ENCODE measurements around the gene RNPEPL1.

Gene RNPEPL1

DNA sequence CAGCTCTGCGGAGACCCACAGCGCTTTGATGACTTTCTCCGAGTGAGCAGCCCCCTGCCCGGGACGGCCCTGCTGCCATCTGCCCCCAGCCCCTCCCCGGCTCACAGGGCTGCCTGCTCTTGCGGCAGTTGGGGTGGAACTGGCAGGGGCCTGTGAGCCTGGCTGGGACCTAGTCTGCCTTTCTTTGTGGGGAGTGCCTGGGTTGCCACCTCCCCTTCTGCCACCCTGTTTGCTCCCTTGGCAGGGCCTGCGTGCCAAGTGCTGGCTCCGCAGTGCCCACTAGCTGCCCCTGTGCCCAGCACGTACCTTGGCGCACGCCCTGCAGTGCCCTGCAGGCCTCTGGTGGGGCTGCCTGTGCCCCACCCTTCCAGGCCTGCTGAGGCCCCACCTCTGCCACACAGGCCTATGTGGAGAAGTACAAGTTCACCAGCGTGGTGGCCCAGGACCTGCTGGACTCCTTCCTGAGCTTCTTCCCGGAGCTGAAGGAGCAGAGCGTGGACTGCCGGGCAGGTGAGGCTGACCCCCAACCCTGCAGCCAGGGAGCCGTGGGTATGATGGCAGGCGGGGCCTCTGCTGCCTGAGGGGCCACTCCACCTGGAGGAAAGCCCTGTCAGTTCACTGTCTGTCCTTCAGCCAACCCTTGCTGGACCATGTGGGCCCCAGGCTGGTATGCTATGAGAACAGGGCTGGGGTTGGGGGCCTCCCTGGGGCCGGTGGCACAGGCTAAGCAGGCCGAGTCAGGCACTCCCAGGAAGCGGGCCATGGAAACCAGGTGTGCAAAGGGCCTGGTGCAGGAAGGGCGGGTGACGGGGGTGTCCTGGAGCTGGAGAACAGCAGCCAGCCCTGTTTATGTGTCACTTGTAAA is 7.0 kb downstream of the RNPEPL1 start:
- Histone ChIP-seq H4K20me1 (peaks cover 99% of the 10 kb centered on the region), H3K9me3 (no peaks in the 10 kb centered on the region), H3K27me3 (no peaks in the 10 kb centered on the region), H3K36me3 (peaks cover 90% of the 10 kb centered on the region), H3K4me3 (no peak overlapping the region), H3K27ac (no peak overlapping the region), H3K4me2 (no peak overlapping the region), H3K9ac (no peak overlapping the region), H3K4me1 (peaks cover 24% of the 10 kb centered on the region)
- TF ChIP-seq Cebpa-rat (IDR thresholded peaks at IDR 0.05), result no peak

DNA sequence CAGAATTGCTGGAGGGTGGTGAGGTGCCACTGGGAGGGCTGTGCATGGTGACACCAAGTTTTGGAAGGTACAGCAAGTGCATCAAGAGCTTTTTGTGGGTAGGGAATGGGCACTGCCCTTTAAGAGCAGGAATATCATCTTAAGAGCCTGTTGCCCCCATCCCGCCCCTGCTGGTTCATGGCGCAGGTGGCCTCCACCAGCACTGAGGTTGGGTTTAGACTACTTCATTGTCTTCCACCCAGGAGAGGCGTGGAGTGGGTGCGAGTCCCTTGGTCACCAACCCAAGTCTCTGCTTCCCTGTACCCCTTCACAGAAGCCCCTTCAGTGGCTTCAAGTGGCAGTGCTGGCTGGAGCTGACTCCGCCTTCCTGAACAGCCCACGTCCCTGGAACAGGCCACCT is 7.8 kb downstream of the RNPEPL1 start:
- H3K9me3 ChIP-seq, result 0 out of 2 replicates have a peak, but pooled peaks cover 3% of the 10 kb centered on the region
- no peak for TF ChIP-seq Cebpa-rat (IDR thresholded peaks at IDR 0.05)
- no peak overlapping the region for H3K9ac ChIP-seq
- no peaks in the 10 kb centered on the region for H3K27me3 ChIP-seq
- H3K4me1 ChIP-seq, result peaks cover 20% of the 10 kb centered on the region
- no peak overlapping the region for H3K4me2 ChIP-seq
- H3K4me3 ChIP-seq, result no peak overlapping the region
- H3K27ac ChIP-seq, result no peak overlapping the region
- H3K36me3 ChIP-seq, result peaks cover 97% of the 10 kb centered on the region
- H4K20me1 ChIP-seq, result peaks cover 95% of the 10 kb centered on the region

DNA sequence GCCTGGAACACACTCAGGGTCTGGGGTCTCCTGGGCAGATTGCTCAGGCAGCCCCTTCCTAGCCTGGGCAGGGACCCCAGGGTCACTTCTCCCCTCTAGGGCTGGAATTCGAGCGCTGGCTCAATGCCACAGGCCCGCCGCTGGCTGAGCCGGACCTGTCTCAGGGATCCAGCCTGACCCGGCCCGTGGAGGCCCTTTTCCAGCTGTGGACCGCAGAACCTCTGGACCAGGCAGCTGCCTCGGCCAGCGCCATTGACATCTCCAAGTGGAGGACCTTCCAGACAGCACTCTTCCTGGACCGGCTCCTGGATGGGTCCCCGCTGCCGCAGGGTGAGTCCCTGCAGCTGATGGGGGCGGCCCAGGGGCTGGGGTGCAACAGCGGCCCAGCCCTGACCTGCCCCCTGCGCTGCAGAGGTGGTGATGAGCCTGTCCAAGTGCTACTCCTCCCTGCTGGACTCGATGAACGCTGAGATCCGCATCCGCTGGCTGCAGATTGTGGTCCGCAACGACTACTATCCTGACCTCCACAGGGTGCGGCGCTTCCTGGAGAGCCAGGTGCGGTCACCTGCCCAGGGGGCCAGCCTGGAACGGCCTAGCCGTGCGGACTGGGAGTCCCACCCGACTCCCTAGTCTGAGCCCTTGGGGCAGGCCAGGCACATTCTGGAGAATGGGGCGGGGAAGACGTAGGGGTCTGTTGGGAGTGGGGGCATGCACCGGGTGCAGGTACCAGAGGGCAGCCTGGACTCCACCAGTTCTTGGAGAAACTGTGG is 8.3 kb downstream of the RNPEPL1 start:
- H3K27me3 ChIP-seq, result no peaks in the 10 kb centered on the region
- H3K36me3 ChIP-seq, result peaks cover 100% of the 10 kb centered on the region
- TF ChIP-seq Cebpa-rat (IDR thresholded peaks at IDR 0.05), result no peak
- H3K27ac ChIP-seq, result no peak overlapping the region
- H3K4me1 ChIP-seq, result peaks cover 14% of the 10 kb centered on the region
- H3K4me2 ChIP-seq, result no peak overlapping the region
- peaks cover 9% of the 10 kb centered on the region for H3K9me3 ChIP-seq
- H4K20me1 ChIP-seq, result peaks cover 90% of the 10 kb centered on the region
- no peak overlapping the region for H3K4me3 ChIP-seq
- no peak overlapping the region for H3K9ac ChIP-seq

DNA sequence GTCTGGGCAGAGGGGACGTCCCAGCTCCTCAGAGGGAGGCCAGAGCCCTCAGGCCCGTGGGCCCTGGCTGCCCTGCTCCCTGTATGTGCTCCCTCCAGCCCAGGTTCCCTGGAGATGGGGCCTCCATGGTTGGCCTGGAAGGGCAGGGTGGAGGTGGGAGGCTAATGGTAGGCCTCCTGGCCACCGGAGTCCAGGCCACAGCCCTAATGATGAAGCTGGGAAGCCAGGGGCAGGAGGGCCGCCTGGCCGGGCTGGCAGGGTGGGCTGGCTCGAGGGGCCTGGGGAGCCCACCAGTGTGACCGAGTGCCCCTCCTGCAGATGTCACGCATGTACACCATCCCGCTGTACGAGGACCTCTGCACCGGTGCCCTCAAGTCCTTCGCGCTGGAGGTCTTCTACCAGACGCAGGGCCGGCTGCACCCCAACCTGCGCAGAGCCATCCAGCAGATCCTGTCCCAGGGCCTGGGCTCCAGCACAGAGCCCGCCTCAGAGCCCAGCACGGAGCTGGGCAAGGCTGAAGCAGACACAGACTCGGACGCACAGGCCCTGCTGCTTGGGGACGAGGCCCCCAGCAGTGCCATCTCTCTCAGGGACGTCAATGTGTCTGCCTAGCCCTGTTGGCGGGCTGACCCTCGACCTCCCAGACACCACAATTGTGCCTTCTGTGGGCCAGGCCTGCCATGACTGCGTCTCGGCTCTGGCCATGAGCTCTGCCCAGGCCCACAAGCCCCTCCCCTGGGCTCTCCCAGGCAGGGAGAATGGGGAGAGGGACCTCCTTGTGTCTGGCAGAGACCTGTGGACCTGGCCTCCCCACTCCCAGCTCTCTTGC is 9.2 kb downstream of the RNPEPL1 start:
- peaks cover 96% of the 10 kb centered on the region for H3K36me3 ChIP-seq
- H3K27ac ChIP-seq, result 0 out of 2 replicates have a peak overlapping the region, but pooled peaks have one; percentile 11
- no peak overlapping the region for H3K4me3 ChIP-seq

DNA sequence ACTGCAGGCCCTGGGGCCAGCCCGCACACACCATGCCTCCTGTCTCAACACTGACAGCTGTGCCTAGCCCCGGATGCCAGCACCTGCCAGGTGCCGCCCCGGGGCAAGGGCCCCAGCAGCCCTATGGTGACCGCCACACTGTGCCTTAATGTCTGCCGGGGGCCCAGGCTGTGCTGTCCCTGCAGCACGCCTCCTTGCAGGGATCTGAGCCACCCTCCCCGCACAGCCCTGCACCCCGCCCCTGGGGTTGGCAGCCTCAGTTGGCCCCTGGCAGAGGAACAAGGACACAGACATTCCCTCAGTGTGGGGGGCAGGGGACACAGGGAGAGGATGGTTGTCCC is 9.8 kb downstream of the RNPEPL1 start:
- no peaks in the 10 kb centered on the region for H3K27me3 ChIP-seq
- peaks cover 96% of the 10 kb centered on the region for H3K36me3 ChIP-seq
- peaks cover 75% of the 10 kb centered on the region for H4K20me1 ChIP-seq
- H3K4me2 ChIP-seq, result no peak overlapping the region
- peaks cover 11% of the 10 kb centered on the region for H3K9me3 ChIP-seq
- no peak overlapping the region for H3K4me3 ChIP-seq
- 0 out of 2 replicates have a peak overlapping the region, but pooled peaks have one; percentile 11 for H3K27ac ChIP-seq
- peaks cover 27% of the 10 kb centered on the region for H3K4me1 ChIP-seq
- TF ChIP-seq Cebpa-rat (IDR thresholded peaks at IDR 0.05), result no peak
- H3K9ac ChIP-seq, result no peak overlapping the region

More for the DNA sequence above, 9.2 kb downstream of the RNPEPL1 start:
- peaks cover 11% of the 10 kb centered on the region for H3K9me3 ChIP-seq
- TF ChIP-seq Cebpa-rat (IDR thresholded peaks at IDR 0.05), result no peak
- H4K20me1 ChIP-seq, result peaks cover 81% of the 10 kb centered on the region
- H3K4me2 ChIP-seq, result no peak overlapping the region
- no peak overlapping the region for H3K9ac ChIP-seq
- peaks cover 21% of the 10 kb centered on the region for H3K4me1 ChIP-seq
- H3K27me3 ChIP-seq, result no peaks in the 10 kb centered on the region

DNA sequence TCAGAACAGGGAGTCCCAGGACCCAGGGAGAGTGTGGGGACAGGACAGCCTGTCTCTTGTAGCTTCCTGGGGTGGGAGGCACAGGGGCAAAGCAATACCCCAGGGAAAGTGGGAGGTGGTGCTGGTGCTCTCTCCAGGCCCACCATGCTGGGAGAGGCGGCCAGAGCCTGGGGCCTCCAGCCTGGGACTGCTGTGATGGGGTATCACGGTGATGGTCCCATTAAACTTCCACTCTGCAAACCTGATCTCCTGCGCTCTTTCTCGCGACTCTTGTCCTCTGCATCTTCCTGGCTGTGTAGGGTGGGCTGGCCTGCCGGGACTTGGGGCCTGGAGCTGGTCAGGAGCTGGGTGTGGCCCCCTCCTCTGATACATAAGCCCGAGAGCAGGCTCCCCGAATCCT is 10.2 kb downstream of the RNPEPL1 start:
- no peaks in the 10 kb centered on the region for H3K27me3 ChIP-seq
- H3K27ac ChIP-seq, result 0 out of 2 replicates have a peak overlapping the region, but pooled peaks have one; percentile 11
- H3K4me2 ChIP-seq, result no peak overlapping the region
- no peak overlapping the region for H3K9ac ChIP-seq
- no peak for TF ChIP-seq Cebpa-rat (IDR thresholded peaks at IDR 0.05)
- H3K9me3 ChIP-seq, result peaks cover 11% of the 10 kb centered on the region
- peaks cover 95% of the 10 kb centered on the region for H3K36me3 ChIP-seq
- peaks cover 31% of the 10 kb centered on the region for H3K4me1 ChIP-seq
- H3K4me3 ChIP-seq, result no peak overlapping the region
- peaks cover 71% of the 10 kb centered on the region for H4K20me1 ChIP-seq

DNA sequence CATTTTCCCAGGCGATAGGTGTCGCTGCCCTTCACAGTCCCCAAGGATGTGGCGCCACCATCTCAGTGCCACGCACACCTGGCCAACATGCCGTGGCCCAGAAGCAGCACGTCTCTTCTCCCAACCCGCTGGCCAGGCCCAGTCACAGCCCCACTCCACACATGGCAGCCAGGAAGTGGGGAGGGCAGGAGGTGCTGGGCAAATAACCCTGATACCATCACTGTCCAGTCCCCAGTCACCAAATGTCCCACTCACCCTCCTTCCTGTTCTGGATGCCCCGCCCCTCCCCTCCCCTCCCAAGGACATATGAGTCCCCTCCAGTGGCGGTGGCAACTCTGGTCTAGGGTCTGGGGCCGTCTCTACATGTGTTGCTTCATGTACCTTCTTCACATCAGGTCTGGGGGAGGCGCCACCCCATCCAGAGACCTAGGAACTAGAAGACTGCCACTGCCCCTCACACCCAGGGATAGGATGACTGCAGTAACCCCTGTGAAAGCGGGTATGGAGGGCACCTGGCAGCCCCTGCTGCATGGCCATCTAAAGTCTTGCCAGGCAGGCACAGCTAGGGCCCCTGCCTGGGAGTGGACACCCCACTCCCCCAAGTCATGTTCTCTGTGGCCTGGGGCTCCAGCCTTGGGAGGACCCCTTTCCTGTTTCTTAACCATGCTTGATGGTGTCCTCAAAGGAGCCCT is 10.9 kb downstream of the RNPEPL1 start:
- Histone ChIP-seq H4K20me1 (peaks cover 64% of the 10 kb centered on the region), H3K4me1 (peaks cover 38% of the 10 kb centered on the region), H3K9me3 (peaks cover 11% of the 10 kb centered on the region), H3K4me3 (no peak overlapping the region), H3K36me3 (peaks cover 91% of the 10 kb centered on the region), H3K4me2 (no peak overlapping the region), H3K27ac (peak overlapping the region; percentile 45), H3K27me3 (no peaks in the 10 kb centered on the region), H3K9ac (no peak overlapping the region)
- TF ChIP-seq Cebpa-rat (IDR thresholded peaks at IDR 0.05), result no peak

DNA sequence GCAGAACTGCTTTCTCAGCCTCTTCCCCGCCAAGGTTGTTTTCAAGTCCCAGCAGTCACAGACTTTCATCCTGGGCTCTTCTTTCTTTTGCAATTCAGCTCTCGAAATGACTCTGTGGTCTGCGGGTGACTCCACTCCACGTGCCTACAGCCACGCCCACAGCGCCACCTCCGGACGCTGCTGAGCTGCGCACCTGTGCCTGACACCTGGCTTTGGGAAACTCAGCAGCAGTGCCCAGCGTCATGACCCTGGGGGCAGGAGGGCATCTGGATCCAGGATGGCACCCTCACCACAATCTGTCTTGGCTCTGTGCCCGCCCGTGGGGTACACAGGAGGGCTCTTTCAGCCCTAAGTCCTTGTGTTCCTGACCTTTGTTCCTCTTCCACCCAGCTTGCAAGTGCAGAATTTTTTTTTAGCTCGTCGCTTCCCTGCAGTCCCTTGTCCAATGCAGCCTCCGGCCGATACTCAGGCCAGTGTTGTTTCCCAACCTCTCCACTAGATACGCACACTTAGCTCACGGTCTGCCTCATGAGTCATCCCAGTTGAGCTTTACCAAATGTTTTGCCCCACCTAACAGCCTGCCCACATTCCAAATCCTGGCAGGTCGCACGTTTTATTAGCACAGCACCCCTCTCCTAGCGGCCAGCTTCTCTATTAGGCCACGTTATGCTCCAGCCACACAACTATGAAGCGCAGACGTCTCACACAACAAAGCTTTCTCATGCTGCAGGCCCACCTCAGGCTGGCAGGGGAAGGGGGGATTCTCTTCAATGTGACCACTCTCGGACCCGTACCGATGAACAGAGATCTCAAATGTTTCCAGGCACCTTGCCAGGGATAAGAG is 11.7 kb downstream of the RNPEPL1 start:
- peaks cover 84% of the 10 kb centered on the region for H3K36me3 ChIP-seq
- 0 out of 2 replicates have a peak overlapping the region, but pooled peaks have one; percentile 19 for H3K9ac ChIP-seq
- peaks cover 43% of the 10 kb centered on the region for H3K4me1 ChIP-seq
- H3K27me3 ChIP-seq, result no peaks in the 10 kb centered on the region
- H3K9me3 ChIP-seq, result peaks cover 11% of the 10 kb centered on the region
- H4K20me1 ChIP-seq, result peaks cover 59% of the 10 kb centered on the region
- peak overlapping the region; percentile 56 for H3K27ac ChIP-seq
- TF ChIP-seq Cebpa-rat (IDR thresholded peaks at IDR 0.05), result no peak
- no peak overlapping the region for H3K4me3 ChIP-seq
- no peak overlapping the region for H3K4me2 ChIP-seq
